Loucy (cell line): ENCODE measurements around the gene INVS.
A peak's percentile ranks its signal among the peaks of the same experiment; 100 is the strongest.

ENCODE experiments used
- H2AFZ ChIP-seq: fragments of 200-600 bp; sonication (generic); 2 replicates; pipeline ENCODE4 v1.6.0; 2016; ENCODE audit warnings: antibody characterized with exemption, mild to moderate bottlenecking, low read length, moderate library complexity
- H3F3A ChIP-seq: fragments of 200-600 bp; 2 replicates; pipeline ENCODE4 v1.6.0; 2016; ENCODE audit warnings: antibody characterized with exemption, low read depth, mild to moderate bottlenecking
- H3K27me3 ChIP-seq: fragments of 200-600 bp; sonication (generic); 2 replicates; pipeline ENCODE4 v1.6.1; 2014; ENCODE audit warnings: low read length, mild to moderate bottlenecking; ENCODE audit not compliant: insufficient read depth, poor library complexity, severe bottlenecking
- H3K36me3 ChIP-seq: fragments of 200-600 bp; sonication (generic); 2 replicates; pipeline ENCODE4 v1.6.1; 2016; ENCODE audit warnings: low read length; ENCODE audit not compliant: insufficient read depth
- H3K4me1 ChIP-seq: fragments of 200-600 bp; sonication (generic); 2 replicates; pipeline ENCODE4 v1.5.1; 2014; ENCODE audit warnings: low read length, mild to moderate bottlenecking; ENCODE audit not compliant: insufficient read depth, poor library complexity, severe bottlenecking
- H3K4me2 ChIP-seq: fragments of 200-600 bp; sonication (generic); 2 replicates; pipeline ENCODE4 v1.6.0; 2014; ENCODE audit warnings: antibody characterized with exemption, low read length, low read depth, mild to moderate bottlenecking; ENCODE audit not compliant: poor library complexity, severe bottlenecking
- H3K4me3 ChIP-seq: fragments of 200-600 bp; sonication (generic); 2 replicates; pipeline ENCODE4 v1.5.1; 2014; ENCODE audit warnings: low read length, mild to moderate bottlenecking, mixed read lengths; ENCODE audit not compliant: poor library complexity, severe bottlenecking
- H3K79me2 ChIP-seq: fragments of 200-600 bp; sonication (generic); 2 replicates; pipeline ENCODE4 v1.6.1; 2014; ENCODE audit warnings: low read length; ENCODE audit not compliant: insufficient read depth
- H3K9ac ChIP-seq: fragments of 200-600 bp; sonication (generic); 2 replicates; pipeline ENCODE4 v1.6.0; 2014; ENCODE audit warnings: mild to moderate bottlenecking, low read depth, low read length, moderate library complexity; ENCODE audit not compliant: poor library complexity, severe bottlenecking
- H3K9me2 ChIP-seq: fragments of 200-600 bp; sonication (generic); replicated peaks from 2 replicates; pipeline ENCODE4 v1.6.1; 2016; ENCODE audit warnings: low read depth, low read length, mixed read lengths
- H3K9me3 ChIP-seq: fragments of 200-600 bp; sonication (generic); 2 replicates; pipeline ENCODE4 v1.6.1; 2014; ENCODE audit warnings: mild to moderate bottlenecking, antibody characterized with exemption, low read length, low read depth; ENCODE audit not compliant: insufficient read depth
- H4K20me1 ChIP-seq: fragments of 200-600 bp; sonication (generic); 2 replicates; pipeline ENCODE4 v1.6.0; 2014; ENCODE audit warnings: antibody characterized with exemption, low read length, mild to moderate bottlenecking; ENCODE audit not compliant: insufficient read depth, poor library complexity, severe bottlenecking
- CTCF ChIP-seq: fragments of 200-600 bp; sonication (generic); conservative IDR thresholded peaks from 2 replicates; pipeline ENCODE4 v1.5.1; 2014; ENCODE audit warnings: mild to moderate bottlenecking, antibody characterized with exemption, low read length
- EZH2phosphoT487 ChIP-seq: fragments of 200-600 bp; IDR thresholded peaks from 2 replicates; pipeline ENCODE4 v1.6.1; 2018; ENCODE audit warnings: antibody characterized with exemption, mild to moderate bottlenecking, moderate library complexity, borderline replicate concordance

INVS gene

GRCh38 chr9:100083448-100084127, 15.5 kb upstream of the INVS start:
- Histone ChIP-seq H2AFZ (no peak overlapping the region), H4K20me1 (peaks cover 49% of the 10 kb centered on the region), H3K9me3 (no peaks in the 10 kb centered on the region), H3K27me3 (no peaks in the 10 kb centered on the region), H3F3A (peaks cover 6% of the 10 kb centered on the region; the same call in 1 of the 2 replicates), H3K4me2 (peak overlapping the region; percentile 14), H3K36me3 (no peaks in the 10 kb centered on the region), H3K4me1 (peaks cover 48% of the 10 kb centered on the region), H3K4me3 (no peak overlapping the region), H3K9me2 (no peaks in the 10 kb centered on the region), H3K9ac (no peak overlapping the region), H3K79me2 (peaks cover 82% of the 10 kb centered on the region)
- TF ChIP-seq EZH2phosphoT487, result no peak
- TF ChIP-seq CTCF, result no peak

DNA sequence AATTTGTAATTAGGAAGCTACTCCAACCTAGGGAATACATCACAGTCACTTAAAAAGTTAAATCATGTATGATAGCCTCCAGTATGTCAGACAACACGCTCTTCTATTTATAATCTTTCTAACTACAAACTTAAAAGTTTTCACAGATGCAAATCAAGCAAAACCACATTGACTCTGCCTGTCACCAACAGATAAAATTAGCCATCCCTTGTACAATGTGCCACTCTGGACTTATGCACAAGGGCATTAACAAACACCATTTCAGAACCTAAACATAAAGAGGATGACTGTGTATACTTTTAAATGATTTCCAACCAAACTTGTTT, 15.0 kb upstream of the INVS start:
- no peaks in the 10 kb centered on the region for H3K9me2 ChIP-seq
- H3K4me1 ChIP-seq, result peaks cover 51% of the 10 kb centered on the region
- H3K79me2 ChIP-seq, result peaks cover 82% of the 10 kb centered on the region
- no peak overlapping the region for H2AFZ ChIP-seq
- H4K20me1 ChIP-seq, result peaks cover 54% of the 10 kb centered on the region
- H3K4me2 ChIP-seq, result peak overlapping the region; percentile 14
- no peaks in the 10 kb centered on the region for H3K27me3 ChIP-seq
- no peaks in the 10 kb centered on the region for H3K36me3 ChIP-seq
- H3F3A ChIP-seq, result peaks cover 6% of the 10 kb centered on the region; the same call in 1 of the 2 replicates
- H3K9ac ChIP-seq, result no peak overlapping the region
- H3K9me3 ChIP-seq, result no peaks in the 10 kb centered on the region
- no peak overlapping the region for H3K4me3 ChIP-seq
- TF ChIP-seq CTCF, result no peak
- no peak for TF ChIP-seq EZH2phosphoT487

- Histone ChIP-seq H3F3A (peaks cover 6% of the 10 kb centered on the region; the same call in 1 of the 2 replicates), H3K4me1 (peaks cover 52% of the 10 kb centered on the region), H4K20me1 (peaks cover 58% of the 10 kb centered on the region), H3K9ac (no peak overlapping the region), H3K9me3 (no peaks in the 10 kb centered on the region), H3K9me2 (no peaks in the 10 kb centered on the region), H3K4me2 (peak overlapping the region; percentile 14), H2AFZ (no peak overlapping the region), H3K27me3 (no peaks in the 10 kb centered on the region), H3K4me3 (no peak overlapping the region), H3K79me2 (peaks cover 87% of the 10 kb centered on the region), H3K36me3 (no peaks in the 10 kb centered on the region)
- TF ChIP-seq EZH2phosphoT487 (no peak), CTCF (no peak)
These were observed 14.3 kb upstream of the INVS start for GRCh38 chr9:100084734-100085133.
